GM23338 (cell line): ENCODE measurements around the gene PTPRO. TPM values are rescaled to one million over a fixed set of nuclear protein-coding genes. Genes with fewer than 3 reads are reported as not detected.

ENCODE experiments used
- CREB1 ChIP-seq: fragments of 250-450 bp; sonication (Bioruptor Pico); IDR thresholded peaks from 2 replicates; pipeline ENCODE4 v1.5.0; 2020; ENCODE audit warnings: low read depth, mild to moderate bottlenecking, moderate library complexity
- EZH2phosphoT487 ChIP-seq: fragments of 200-600 bp; sonication (generic); IDR thresholded peaks from one replicate; pipeline ENCODE4 v1.8.1; 2018; ENCODE audit warnings: antibody characterized with exemption; ENCODE audit not compliant: unreplicated experiment
- POLR2AphosphoS5 ChIP-seq: IDR thresholded peaks from 2 replicates; pipeline ENCODE4 v1.6.1; 2016; ENCODE audit warnings: antibody characterized with exemption, low read depth
- REST ChIP-seq: IDR thresholded peaks from one replicate; pipeline ENCODE4 v1.6.1; 2018; ENCODE audit warnings: antibody characterized with exemption; ENCODE audit not compliant: unreplicated experiment
- ZNF114 ChIP-seq: fragments of 250-450 bp; sonication (Bioruptor Pico); IDR thresholded peaks from 2 replicates; pipeline ENCODE4 v1.5.0; 2020; ENCODE audit warnings: mild to moderate bottlenecking, moderate library complexity
- ZNF462 ChIP-seq: fragments of 250-450 bp; sonication (Bioruptor Pico); IDR thresholded peaks from 2 replicates; pipeline ENCODE4 v1.5.0; 2020; ENCODE audit warnings: mild to moderate bottlenecking, moderate library complexity
- polyA plus RNA-seq: library from polyadenylated mRNA; unstranded; fragments of >200 nt; fragmentation: Nextera tagmentation; extraction: Ambion mirVana; gene quantifications from 2 replicates; pipeline ENCODE4 v1.2.1, GENCODE V29; 2016
- total RNA-seq: library from RNA; depleted of rRNA; stranded (reverse); fragments of >200 nt; shearing (Covaris generic); gene quantifications from 2 replicates; pipeline ENCODE4 v1.2.3, GENCODE V29; 2014

Gene PTPRO
- total and polyA plus RNA-seq, 2 experiments from 2014 or later: 1.4 to 1.5 TPM

- TF ChIP-seq ZNF462 (CRISPR knock-in tag) (no peak), POLR2AphosphoS5 (no peak), EZH2phosphoT487 (no peak), CREB1 (CRISPR knock-in tag) (no peak), ZNF114 (no peak), REST (no peak)
Measured at GRCh38 chr12:15530361-15530760, 208.1 kb downstream of the PTPRO start (continued).
